Measurements from ENCODE around the gene MTHFSD.

The MTHFSD gene

DNA sequence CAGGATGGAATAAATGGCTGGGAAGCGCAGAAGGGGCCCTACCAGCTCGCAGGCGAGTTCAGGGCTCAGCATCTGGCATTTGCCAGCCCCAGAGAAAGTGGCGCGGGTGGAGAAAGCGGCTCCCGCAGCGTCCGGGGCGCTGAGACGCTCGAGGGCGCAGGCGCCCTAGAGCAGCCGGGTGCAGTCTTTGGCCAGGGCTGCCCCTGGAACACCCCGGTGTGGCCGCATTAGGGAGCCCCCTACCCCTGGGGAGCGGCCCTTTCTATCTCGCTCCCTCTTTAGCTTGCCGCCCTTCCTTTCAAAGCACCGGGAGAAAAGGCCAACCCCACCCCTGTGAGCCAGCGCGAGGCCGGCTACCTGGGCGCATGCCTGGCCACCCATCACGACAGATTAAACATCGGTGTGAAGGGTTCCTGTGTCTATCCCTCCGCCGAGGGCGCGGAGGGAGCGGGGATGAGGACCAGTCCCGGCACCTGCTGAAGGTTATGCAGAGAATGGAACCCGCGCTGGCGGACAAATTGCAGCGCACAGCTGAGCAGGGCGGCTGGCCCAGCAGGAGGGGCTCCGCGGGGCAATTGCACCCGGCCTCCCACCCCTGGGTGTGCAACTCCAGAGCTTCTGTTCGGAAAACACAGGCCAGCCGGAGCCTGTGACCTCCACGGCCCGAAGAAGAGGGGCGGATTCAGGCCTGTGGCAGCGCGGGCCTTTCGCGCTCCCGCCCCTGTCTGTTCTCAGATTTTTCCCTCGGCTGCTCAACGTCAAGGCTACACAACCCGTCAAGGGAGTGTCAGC lies 60.3 kb downstream of the MTHFSD start:
- H3K27ac ChIP-seq = no peak overlapping the region
- TF ChIP-seq, protein P1, sequence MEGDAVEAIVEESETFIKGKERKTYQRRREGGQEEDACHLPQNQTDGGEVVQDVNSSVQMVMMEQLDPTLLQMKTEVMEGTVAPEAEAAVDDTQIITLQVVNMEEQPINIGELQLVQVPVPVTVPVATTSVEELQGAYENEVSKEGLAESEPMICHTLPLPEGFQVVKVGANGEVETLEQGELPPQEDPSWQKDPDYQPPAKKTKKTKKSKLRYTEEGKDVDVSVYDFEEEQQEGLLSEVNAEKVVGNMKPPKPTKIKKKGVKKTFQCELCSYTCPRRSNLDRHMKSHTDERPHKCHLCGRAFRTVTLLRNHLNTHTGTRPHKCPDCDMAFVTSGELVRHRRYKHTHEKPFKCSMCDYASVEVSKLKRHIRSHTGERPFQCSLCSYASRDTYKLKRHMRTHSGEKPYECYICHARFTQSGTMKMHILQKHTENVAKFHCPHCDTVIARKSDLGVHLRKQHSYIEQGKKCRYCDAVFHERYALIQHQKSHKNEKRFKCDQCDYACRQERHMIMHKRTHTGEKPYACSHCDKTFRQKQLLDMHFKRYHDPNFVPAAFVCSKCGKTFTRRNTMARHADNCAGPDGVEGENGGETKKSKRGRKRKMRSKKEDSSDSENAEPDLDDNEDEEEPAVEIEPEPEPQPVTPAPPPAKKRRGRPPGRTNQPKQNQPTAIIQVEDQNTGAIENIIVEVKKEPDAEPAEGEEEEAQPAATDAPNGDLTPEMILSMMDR (conservative IDR thresholded peaks at IDR 0.05) = no peak
- TF ChIP-seq ZFX (IDR thresholded peaks at IDR 0.05) = no peak

DNA sequence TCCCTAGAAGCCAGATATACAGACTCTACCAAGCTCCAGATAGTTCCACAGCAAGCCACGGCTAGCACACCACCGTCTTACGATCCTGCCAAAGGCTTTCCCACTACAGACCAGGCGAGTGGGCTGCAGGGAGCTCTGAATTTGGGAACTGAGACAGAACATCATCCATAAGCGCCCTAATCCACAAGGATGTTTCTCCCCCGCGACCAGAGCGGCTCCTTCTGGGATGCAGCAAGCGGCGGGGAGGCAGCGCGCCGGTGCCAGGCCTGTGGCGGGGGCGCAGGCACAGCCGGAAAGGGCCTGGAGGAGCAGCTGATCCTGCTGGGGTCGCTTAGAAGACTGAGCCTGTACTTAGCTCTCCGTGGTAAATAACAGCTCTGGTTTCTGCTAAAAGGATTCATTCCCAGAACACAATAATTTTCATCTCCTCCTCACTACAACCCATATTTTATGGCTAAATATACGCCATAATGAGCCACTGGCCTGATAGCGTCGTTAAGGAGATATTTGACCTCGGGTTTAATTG lies 60.9 kb downstream of the MTHFSD start:
- no peak for TF ChIP-seq ZFX (IDR thresholded peaks at IDR 0.05)
- TF ChIP-seq, protein P1 (conservative IDR thresholded peaks at IDR 0.05) = no peak
- no peak overlapping the region for H3K27ac ChIP-seq

DNA sequence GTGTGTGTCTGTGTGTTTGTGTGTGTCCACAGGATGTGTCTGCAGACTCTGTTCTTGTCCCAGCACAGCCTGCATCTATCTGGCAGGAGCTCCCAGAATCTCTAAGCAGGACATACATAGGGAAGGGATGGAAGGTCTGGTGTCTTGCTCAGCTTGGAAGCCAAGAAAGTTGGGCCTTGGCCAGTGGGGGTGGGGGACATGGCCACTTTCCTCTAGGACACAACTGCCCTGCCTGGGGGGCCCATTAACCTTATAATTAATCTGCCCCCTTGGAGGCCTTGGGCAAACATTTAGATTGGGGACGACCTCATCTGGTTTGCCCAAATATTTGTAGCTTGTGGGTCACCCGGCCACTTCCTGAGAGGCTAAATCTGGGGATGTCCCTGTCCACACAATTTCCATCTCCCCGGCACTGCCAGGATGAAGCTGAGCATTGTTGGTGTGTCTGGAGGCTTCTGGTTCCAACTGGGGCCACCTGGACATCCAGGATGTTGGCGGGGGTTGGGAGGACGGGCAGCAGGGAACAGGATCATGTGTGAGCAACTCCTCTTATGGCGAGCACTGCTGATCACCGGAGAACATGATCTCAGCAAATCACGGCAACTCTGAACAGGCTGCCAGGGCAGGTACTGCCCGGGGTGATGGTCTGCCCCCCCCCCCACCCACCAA lies 61.9 kb downstream of the MTHFSD start:
- no peak overlapping the region for H3K27ac ChIP-seq
- TF ChIP-seq, protein P1 (conservative IDR thresholded peaks at IDR 0.05) = no peak
- no peak for TF ChIP-seq ZFX (IDR thresholded peaks at IDR 0.05)

DNA sequence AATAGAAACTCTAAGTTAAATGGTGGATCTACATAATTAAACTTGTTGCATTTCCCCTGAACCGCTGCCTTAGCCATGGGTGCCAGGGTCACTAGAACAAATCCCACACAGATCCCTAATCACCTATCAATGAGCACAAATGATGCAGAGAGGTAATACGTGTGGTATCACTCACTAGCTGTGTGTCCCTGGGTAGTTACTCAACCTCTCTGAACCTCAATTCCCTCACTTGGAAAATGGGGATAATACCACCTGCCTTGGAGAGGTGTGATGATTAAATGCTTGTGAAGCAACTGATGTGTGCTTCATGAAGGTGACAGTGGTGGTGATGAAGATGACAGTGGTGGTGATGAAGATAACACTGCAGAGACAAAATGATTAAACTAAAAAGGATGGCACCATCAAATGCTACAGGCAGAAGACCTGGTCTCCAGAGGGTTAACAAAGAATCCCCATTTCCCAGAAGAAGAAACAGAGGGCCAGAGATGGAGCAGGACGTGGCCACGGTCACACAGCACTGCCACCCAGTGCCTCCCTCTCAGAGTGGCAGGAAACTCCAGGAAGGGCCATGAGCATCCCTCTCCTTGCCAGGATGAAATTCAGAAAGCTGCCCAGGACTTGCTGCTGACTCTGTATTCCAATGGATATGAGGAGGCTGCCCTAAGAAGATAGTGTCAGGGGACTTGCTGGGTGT lies 62.6 kb downstream of the MTHFSD start:
- H3K27ac ChIP-seq = no peak overlapping the region
- TF ChIP-seq, protein P1 (conservative IDR thresholded peaks at IDR 0.05) = no peak
- no peak for TF ChIP-seq ZFX (IDR thresholded peaks at IDR 0.05)

DNA sequence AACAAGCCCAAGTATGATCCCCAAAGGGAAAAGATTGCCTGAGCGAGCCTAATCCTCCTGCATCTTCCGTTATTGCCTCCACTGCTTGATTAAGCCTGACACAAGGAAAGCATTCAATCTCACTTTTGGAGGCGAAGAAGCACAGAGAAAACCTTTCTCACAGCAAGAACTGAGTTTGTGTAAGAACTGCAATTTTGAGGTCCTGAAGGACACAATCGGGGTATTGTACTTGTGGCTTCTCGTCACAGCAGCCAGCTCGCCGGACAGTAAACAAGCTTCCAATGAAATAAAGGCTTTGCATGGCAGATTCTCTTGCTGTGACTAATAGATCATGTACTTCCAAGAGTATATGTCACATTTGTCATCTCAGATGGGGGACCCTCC lies 63.4 kb downstream of the MTHFSD start:
- H3K27ac ChIP-seq = no peak overlapping the region
- TF ChIP-seq, protein P1 (conservative IDR thresholded peaks at IDR 0.05) = no peak

DNA sequence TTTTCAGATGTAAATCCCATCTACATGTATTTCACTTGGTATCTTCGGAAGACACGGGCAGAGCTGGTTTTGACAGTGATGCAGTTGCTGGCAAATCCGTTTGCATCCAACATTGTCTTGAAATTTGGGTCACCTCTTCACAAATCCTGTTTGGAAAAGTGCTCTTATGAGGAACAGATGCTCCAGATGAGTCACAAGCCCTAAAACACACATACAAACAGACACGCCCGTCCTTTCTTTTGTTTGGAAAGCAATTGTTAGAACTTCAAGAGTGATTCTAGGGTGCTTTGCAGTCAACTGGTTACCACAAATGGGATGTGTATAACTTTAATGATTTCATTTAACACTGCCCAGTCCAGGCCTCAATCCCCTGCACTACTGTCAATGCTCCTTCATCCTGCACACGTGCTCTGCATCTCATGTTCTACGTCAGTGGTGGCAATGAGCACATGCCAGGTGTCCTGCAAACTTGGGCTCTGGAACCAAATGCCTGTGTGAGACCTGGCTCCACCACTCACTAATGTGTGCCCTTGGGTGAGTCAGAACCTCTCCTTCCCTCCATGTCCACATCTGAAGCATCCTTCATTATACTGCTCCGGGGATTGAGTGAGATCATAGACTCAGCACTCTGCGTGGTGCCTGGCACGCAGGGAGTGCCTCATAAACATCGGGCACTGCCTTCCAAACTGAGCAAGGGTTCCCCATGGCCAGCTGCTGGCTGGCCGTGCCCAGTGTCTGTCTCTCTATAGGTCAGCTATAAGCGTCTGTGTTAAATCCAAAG lies 64.0 kb downstream of the MTHFSD start:
- H3K27ac ChIP-seq = no peak overlapping the region
- TF ChIP-seq, protein P1 (conservative IDR thresholded peaks at IDR 0.05) = no peak
- TF ChIP-seq ZFX (IDR thresholded peaks at IDR 0.05) = no peak
